Measurements from ENCODE around the gene LRRC47.

Gene LRRC47

GRCh38 chr1:3821447-3821846, 25.1 kb upstream of the LRRC47 start:
- DNase-seq (ENCODE audit: low read depth in 1 of 2, low spot score in 1 of 2): no peak
- H3K27me3 ChIP-seq (ENCODE audit: insufficient read depth, poor library complexity, severe bottlenecking): no peaks in the 10 kb centered on the region
- TF ChIP-seq GABPA (IDR thresholded peaks at IDR 0.05; ENCODE audit: low read depth) (no peak), SPI1 (IDR thresholded peaks at IDR 0.05; ENCODE audit: borderline replicate concordance, low read depth) (no peak), REST (IDR thresholded peaks at IDR 0.05; ENCODE audit: insufficient replicate concordance, low read depth) (no peak), POLR2AphosphoS5 (IDR thresholded peaks at IDR 0.05; ENCODE audit: low read depth) (no peak), CTCF (IDR thresholded peaks at IDR 0.05; ENCODE audit: insufficient read depth, low read length) (no peak)
- H3K27ac ChIP-seq (replicated peaks): no peak overlapping the region
- no peak overlapping the region for H3K4me3 ChIP-seq (replicated peaks; ENCODE audit: insufficient read depth, low read length)

GRCh38 chr1:3821004-3821403, 24.7 kb upstream of the LRRC47 start:
- Histone ChIP-seq H3K27ac (replicated peaks) (no peak overlapping the region), H3K4me3 (replicated peaks; ENCODE audit: insufficient read depth, low read length) (no peak overlapping the region), H3K27me3 (ENCODE audit: insufficient read depth, poor library complexity, severe bottlenecking) (no peaks in the 10 kb centered on the region)
- TF ChIP-seq SPI1 (IDR thresholded peaks at IDR 0.05; ENCODE audit: borderline replicate concordance, low read depth) (no peak), POLR2AphosphoS5 (IDR thresholded peaks at IDR 0.05; ENCODE audit: low read depth) (no peak), GABPA (IDR thresholded peaks at IDR 0.05; ENCODE audit: low read depth) (no peak), REST (IDR thresholded peaks at IDR 0.05; ENCODE audit: insufficient replicate concordance, low read depth) (no peak), CTCF (IDR thresholded peaks at IDR 0.05; ENCODE audit: insufficient read depth, low read length) (no peak)
- no peak for DNase-seq (ENCODE audit: low read depth in 1 of 2, low spot score in 1 of 2)

- Histone ChIP-seq H3K27ac (replicated peaks) (no peak overlapping the region), H3K4me3 (replicated peaks; ENCODE audit: insufficient read depth, low read length) (no peak overlapping the region), H3K27me3 (ENCODE audit: insufficient read depth, poor library complexity, severe bottlenecking) (no peaks in the 10 kb centered on the region)
- no peak for DNase-seq (ENCODE audit: low read depth in 1 of 2, low spot score in 1 of 2)
- no peak for TF ChIP-seq POLR2AphosphoS5 (IDR thresholded peaks at IDR 0.05; ENCODE audit: low read depth)
- TF ChIP-seq REST (IDR thresholded peaks at IDR 0.05; ENCODE audit: insufficient replicate concordance, low read depth): no peak
- no peak for TF ChIP-seq CTCF (IDR thresholded peaks at IDR 0.05; ENCODE audit: insufficient read depth, low read length)
- TF ChIP-seq SPI1 (IDR thresholded peaks at IDR 0.05; ENCODE audit: borderline replicate concordance, low read depth): no peak
- TF ChIP-seq GABPA (IDR thresholded peaks at IDR 0.05; ENCODE audit: low read depth): no peak
Measured at GRCh38 chr1:3820316-3820715, 24.0 kb upstream of the LRRC47 start.

Measured in HL-60 (cell line).